Natural killer cell treated with Interleukin-12 subunit alpha and Interleukin-12 subunit beta and Interleukin-15 and Interleukin-18, amount 100 ng/mL, for 72 hours (primary cell): Measurements from ENCODE around the gene GRAP2. TPM values are rescaled to one million over a fixed set of nuclear protein-coding genes. Genes with fewer than 3 reads are reported as not detected.

ENCODE experiments used
- total RNA-seq, 2 donors: library from RNA; stranded (reverse); gene quantifications; one replicate each; pipeline ENCODE4 v1.2.3, GENCODE V29; 2022

The GRAP2 gene
- total RNA-seq, 2 donors from 2014 or later, result 13.2 to 36.4 TPM

Other genes starting within 250 kb of the GRAP2 start
- gene ENTHD1, start 7.3 kb upstream of the GRAP2 start, total RNA-seq, result not detected
- 1 to 10 TPM in 1 of 2 donors, under 1 TPM in 1; 0.86 to 2.8 TPM for gene TMA7B, start 59.3 kb downstream of the GRAP2 start, total RNA-seq
- under 1 TPM in 1 of 2 donors, not detected in 1; 0.39 TPM for gene FAM83F, start 93.9 kb downstream of the GRAP2 start, total RNA-seq